WTC11 (cell line): Measurements from ENCODE around the gene TIMM29. TPM values are rescaled to one million over a fixed set of nuclear protein-coding genes. Genes with fewer than 3 reads are reported as not detected.

Experiments used
- CREB1 ChIP-seq: sonication (generic); formaldehyde crosslinking; IDR thresholded peaks from 2 replicates; pipeline ENCODE4 v1.8.0; 2023; ENCODE audit warnings: mild to moderate bottlenecking, missing genetic modification reagents
- ETV6 ChIP-seq: sonication (generic); formaldehyde crosslinking; IDR thresholded peaks from 2 replicates; pipeline ENCODE4 v1.8.1; 2022; ENCODE audit warnings: mild to moderate bottlenecking, missing genetic modification reagents
- GRHL2 ChIP-seq: fragments of 250-450 bp; sonication (Bioruptor Pico); IDR thresholded peaks from 2 replicates; pipeline ENCODE4 v1.8.0; 2022; ENCODE audit warnings: mild to moderate bottlenecking, moderate library complexity; ENCODE audit not compliant: insufficient replicate concordance, severe bottlenecking
- KAT7 ChIP-seq: sonication (generic); formaldehyde crosslinking; IDR thresholded peaks from 2 replicates; pipeline ENCODE4 v1.8.1; 2023; ENCODE audit warnings: missing genetic modification reagents, mild to moderate bottlenecking, borderline replicate concordance
- NFYB ChIP-seq: sonication (generic); formaldehyde crosslinking; conservative IDR thresholded peaks from 2 replicates; pipeline ENCODE4 v1.8.0; 2022; ENCODE audit warnings: low read depth, missing genetic modification reagents
- SP1 ChIP-seq: sonication (generic); formaldehyde crosslinking; conservative IDR thresholded peaks from 2 replicates; pipeline ENCODE4 v1.8.1; 2022; ENCODE audit warnings: missing genetic modification reagents
- TCF7 ChIP-seq: sonication (generic); formaldehyde crosslinking; IDR thresholded peaks from 2 replicates; pipeline ENCODE4 v1.8.0; 2022; ENCODE audit warnings: mild to moderate bottlenecking, low read depth, missing genetic modification reagents, moderate library complexity
- ZNF671 ChIP-seq: fragments of 250-450 bp; sonication (Bioruptor Pico); IDR thresholded peaks from 2 replicates; pipeline ENCODE4 v1.8.0; 2021; ENCODE audit warnings: mild to moderate bottlenecking
- total RNA-seq: library from RNA; stranded (reverse); gene quantifications from 3 replicates; pipeline ENCODE4 v1.2.3, GENCODE V29; 2021
- TF ChIP-seq, protein P1 (sequence below): sonication (generic); formaldehyde crosslinking; IDR thresholded peaks from 2 replicates; pipeline ENCODE4 v1.8.1; 2023; ENCODE audit warnings: mild to moderate bottlenecking, missing genetic modification reagents
- TF ChIP-seq, protein P2 (sequence below): sonication (generic); formaldehyde crosslinking; IDR thresholded peaks from 2 replicates; pipeline ENCODE4 v1.8.1; 2023; ENCODE audit warnings: mild to moderate bottlenecking, moderate library complexity, missing genetic modification reagents
- TF ChIP-seq, protein P3 (sequence below): sonication (generic); formaldehyde crosslinking; IDR thresholded peaks from 2 replicates; pipeline ENCODE4 v1.8.1; 2023; ENCODE audit warnings: mild to moderate bottlenecking, missing genetic modification reagents, moderate library complexity
- TF ChIP-seq, protein P4 (sequence below): fragments of 250-450 bp; sonication (Bioruptor Pico); IDR thresholded peaks from 2 replicates; pipeline ENCODE4 v1.9.0; 2021; ENCODE audit warnings: moderate library complexity, mild to moderate bottlenecking, inconsistent platforms, borderline replicate concordance
- TF ChIP-seq, protein P5 (sequence below): sonication (generic); formaldehyde crosslinking; IDR thresholded peaks from 2 replicates; pipeline ENCODE4 v1.8.1; 2022; ENCODE audit warnings: mild to moderate bottlenecking, moderate library complexity, missing genetic modification reagents
- TF ChIP-seq, protein P6 (sequence below): sonication (generic); formaldehyde crosslinking; conservative IDR thresholded peaks from 2 replicates; pipeline ENCODE4 v1.8.1; 2023; ENCODE audit warnings: mild to moderate bottlenecking, low read depth, missing genetic modification reagents, moderate library complexity
- TF ChIP-seq, protein P7 (sequence below): sonication (generic); formaldehyde crosslinking; IDR thresholded peaks from 2 replicates; pipeline ENCODE4 v1.8.0; 2023; ENCODE audit warnings: mild to moderate bottlenecking, missing genetic modification reagents
- TF ChIP-seq, protein P8 (sequence below): sonication (generic); formaldehyde crosslinking; IDR thresholded peaks from 2 replicates; pipeline ENCODE4 v1.8.0; 2022; ENCODE audit warnings: missing genetic modification reagents
- TF ChIP-seq, protein P9 (sequence below): fragments of 250-450 bp; sonication (Bioruptor Pico); IDR thresholded peaks from 2 replicates; pipeline ENCODE4 v1.8.0; 2021; ENCODE audit warnings: mild to moderate bottlenecking

The TIMM29 gene
- total RNA-seq, 1 experiment from 2014 or later, result 33.8 TPM

DNA sequence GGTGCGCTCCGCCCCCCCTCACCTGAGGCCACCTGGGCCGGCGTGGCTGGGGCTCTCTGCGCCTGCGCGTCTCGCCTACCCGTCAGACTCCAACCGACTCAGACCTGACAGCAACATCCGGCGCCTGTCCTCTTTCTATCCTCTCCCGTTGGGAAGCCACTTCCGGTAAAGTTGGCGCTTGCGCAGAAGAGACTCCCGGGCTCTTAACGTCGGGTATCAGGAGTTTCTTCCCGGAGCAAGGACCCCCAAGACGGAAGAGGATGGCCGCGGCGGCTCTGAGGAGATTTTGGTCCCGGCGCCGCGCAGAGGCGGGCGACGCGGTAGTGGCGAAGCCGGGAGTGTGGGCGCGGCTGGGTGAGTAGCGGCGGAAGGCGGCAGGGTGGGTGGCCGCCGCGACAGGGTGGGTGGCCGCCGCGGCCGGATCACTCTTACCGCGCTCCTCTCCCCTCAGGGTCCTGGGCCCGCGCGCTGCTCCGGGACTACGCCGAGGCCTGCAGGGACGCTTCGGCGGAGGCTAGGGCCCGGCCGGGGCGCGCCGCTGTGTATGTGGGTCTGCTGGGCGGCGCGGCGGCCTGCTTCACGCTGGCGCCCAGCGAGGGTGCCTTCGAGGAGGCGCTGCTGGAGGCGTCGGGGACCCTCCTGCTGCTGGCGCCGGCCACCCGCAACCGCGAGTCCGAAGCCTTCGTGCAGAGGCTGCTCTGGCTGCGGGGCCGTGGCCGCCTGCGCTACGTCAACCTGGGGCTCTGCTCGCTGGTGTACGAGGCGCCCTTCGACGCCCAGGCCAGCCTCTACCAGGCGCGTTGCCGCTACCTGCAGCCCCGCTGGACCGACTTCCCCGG lies at the start of gene TIMM29, which contains the start of gene YIPF2 (continued):
- TF ChIP-seq, protein P1, sequence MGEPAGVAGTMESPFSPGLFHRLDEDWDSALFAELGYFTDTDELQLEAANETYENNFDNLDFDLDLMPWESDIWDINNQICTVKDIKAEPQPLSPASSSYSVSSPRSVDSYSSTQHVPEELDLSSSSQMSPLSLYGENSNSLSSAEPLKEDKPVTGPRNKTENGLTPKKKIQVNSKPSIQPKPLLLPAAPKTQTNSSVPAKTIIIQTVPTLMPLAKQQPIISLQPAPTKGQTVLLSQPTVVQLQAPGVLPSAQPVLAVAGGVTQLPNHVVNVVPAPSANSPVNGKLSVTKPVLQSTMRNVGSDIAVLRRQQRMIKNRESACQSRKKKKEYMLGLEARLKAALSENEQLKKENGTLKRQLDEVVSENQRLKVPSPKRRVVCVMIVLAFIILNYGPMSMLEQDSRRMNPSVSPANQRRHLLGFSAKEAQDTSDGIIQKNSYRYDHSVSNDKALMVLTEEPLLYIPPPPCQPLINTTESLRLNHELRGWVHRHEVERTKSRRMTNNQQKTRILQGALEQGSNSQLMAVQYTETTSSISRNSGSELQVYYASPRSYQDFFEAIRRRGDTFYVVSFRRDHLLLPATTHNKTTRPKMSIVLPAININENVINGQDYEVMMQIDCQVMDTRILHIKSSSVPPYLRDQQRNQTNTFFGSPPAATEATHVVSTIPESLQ, result no peak
- TF ChIP-seq, protein P2, sequence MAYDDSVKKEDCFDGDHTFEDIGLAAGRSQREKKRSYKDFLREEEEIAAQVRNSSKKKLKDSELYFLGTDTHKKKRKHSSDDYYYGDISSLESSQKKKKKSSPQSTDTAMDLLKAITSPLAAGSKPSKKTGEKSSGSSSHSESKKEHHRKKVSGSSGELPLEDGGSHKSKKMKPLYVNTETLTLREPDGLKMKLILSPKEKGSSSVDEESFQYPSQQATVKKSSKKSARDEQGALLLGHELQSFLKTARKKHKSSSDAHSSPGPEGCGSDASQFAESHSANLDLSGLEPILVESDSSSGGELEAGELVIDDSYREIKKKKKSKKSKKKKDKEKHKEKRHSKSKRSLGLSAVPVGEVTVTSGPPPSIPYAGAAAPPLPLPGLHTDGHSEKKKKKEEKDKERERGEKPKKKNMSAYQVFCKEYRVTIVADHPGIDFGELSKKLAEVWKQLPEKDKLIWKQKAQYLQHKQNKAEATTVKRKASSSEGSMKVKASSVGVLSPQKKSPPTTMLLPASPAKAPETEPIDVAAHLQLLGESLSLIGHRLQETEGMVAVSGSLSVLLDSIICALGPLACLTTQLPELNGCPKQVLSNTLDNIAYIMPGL (CRISPR knock-in tag), result peak; percentile 52; the same call in 1 of the 2 replicates
- no peak for TF ChIP-seq ZNF671
- TF ChIP-seq, protein P3, sequence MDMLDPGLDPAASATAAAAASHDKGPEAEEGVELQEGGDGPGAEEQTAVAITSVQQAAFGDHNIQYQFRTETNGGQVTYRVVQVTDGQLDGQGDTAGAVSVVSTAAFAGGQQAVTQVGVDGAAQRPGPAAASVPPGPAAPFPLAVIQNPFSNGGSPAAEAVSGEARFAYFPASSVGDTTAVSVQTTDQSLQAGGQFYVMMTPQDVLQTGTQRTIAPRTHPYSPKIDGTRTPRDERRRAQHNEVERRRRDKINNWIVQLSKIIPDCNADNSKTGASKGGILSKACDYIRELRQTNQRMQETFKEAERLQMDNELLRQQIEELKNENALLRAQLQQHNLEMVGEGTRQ, result no peak; the same call in 1 of the 2 replicates
- peak; percentile 81 for TF ChIP-seq SP1
- peak; percentile 73; the same call in 1 of the 2 replicates for TF ChIP-seq ETV6 (CRISPR knock-in tag)
- TF ChIP-seq, protein P4, sequence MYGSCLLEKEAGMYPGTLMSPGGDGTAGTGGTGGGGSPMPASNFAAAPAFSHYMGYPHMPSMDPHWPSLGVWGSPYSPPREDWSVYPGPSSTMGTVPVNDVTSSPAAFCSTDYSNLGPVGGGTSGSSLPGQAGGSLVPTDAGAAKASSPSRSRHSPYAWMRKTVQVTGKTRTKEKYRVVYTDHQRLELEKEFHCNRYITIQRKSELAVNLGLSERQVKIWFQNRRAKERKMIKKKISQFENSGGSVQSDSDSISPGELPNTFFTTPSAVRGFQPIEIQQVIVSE (CRISPR knock-in tag), result no peak
- TF ChIP-seq, protein P5, sequence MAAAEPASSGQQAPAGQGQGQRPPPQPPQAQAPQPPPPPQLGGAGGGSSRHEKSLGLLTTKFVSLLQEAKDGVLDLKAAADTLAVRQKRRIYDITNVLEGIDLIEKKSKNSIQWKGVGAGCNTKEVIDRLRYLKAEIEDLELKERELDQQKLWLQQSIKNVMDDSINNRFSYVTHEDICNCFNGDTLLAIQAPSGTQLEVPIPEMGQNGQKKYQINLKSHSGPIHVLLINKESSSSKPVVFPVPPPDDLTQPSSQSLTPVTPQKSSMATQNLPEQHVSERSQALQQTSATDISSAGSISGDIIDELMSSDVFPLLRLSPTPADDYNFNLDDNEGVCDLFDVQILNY (CRISPR knock-in tag), result no peak; the same call in none of the 2 replicates
- TF ChIP-seq, protein P6, sequence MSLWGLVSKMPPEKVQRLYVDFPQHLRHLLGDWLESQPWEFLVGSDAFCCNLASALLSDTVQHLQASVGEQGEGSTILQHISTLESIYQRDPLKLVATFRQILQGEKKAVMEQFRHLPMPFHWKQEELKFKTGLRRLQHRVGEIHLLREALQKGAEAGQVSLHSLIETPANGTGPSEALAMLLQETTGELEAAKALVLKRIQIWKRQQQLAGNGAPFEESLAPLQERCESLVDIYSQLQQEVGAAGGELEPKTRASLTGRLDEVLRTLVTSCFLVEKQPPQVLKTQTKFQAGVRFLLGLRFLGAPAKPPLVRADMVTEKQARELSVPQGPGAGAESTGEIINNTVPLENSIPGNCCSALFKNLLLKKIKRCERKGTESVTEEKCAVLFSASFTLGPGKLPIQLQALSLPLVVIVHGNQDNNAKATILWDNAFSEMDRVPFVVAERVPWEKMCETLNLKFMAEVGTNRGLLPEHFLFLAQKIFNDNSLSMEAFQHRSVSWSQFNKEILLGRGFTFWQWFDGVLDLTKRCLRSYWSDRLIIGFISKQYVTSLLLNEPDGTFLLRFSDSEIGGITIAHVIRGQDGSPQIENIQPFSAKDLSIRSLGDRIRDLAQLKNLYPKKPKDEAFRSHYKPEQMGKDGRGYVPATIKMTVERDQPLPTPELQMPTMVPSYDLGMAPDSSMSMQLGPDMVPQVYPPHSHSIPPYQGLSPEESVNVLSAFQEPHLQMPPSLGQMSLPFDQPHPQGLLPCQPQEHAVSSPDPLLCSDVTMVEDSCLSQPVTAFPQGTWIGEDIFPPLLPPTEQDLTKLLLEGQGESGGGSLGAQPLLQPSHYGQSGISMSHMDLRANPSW (CRISPR knock-in tag), result no peak
- TF ChIP-seq, protein P7, sequence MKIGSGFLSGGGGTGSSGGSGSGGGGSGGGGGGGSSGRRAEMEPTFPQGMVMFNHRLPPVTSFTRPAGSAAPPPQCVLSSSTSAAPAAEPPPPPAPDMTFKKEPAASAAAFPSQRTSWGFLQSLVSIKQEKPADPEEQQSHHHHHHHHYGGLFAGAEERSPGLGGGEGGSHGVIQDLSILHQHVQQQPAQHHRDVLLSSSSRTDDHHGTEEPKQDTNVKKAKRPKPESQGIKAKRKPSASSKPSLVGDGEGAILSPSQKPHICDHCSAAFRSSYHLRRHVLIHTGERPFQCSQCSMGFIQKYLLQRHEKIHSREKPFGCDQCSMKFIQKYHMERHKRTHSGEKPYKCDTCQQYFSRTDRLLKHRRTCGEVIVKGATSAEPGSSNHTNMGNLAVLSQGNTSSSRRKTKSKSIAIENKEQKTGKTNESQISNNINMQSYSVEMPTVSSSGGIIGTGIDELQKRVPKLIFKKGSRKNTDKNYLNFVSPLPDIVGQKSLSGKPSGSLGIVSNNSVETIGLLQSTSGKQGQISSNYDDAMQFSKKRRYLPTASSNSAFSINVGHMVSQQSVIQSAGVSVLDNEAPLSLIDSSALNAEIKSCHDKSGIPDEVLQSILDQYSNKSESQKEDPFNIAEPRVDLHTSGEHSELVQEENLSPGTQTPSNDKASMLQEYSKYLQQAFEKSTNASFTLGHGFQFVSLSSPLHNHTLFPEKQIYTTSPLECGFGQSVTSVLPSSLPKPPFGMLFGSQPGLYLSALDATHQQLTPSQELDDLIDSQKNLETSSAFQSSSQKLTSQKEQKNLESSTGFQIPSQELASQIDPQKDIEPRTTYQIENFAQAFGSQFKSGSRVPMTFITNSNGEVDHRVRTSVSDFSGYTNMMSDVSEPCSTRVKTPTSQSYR, result 0 out of 2 replicates have a peak, but pooled peaks have one; percentile 52
- TF ChIP-seq, protein P8, sequence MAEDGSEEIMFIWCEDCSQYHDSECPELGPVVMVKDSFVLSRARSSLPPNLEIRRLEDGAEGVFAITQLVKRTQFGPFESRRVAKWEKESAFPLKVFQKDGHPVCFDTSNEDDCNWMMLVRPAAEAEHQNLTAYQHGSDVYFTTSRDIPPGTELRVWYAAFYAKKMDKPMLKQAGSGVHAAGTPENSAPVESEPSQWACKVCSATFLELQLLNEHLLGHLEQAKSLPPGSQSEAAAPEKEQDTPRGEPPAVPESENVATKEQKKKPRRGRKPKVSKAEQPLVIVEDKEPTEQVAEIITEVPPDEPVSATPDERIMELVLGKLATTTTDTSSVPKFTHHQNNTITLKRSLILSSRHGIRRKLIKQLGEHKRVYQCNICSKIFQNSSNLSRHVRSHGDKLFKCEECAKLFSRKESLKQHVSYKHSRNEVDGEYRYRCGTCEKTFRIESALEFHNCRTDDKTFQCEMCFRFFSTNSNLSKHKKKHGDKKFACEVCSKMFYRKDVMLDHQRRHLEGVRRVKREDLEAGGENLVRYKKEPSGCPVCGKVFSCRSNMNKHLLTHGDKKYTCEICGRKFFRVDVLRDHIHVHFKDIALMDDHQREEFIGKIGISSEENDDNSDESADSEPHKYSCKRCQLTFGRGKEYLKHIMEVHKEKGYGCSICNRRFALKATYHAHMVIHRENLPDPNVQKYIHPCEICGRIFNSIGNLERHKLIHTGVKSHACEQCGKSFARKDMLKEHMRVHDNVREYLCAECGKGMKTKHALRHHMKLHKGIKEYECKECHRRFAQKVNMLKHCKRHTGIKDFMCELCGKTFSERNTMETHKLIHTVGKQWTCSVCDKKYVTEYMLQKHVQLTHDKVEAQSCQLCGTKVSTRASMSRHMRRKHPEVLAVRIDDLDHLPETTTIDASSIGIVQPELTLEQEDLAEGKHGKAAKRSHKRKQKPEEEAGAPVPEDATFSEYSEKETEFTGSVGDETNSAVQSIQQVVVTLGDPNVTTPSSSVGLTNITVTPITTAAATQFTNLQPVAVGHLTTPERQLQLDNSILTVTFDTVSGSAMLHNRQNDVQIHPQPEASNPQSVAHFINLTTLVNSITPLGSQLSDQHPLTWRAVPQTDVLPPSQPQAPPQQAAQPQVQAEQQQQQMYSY (CRISPR knock-in tag), result no peak
- no peak for TF ChIP-seq TCF7 (CRISPR knock-in tag)
- no peak for TF ChIP-seq KAT7 (CRISPR knock-in tag)
- TF ChIP-seq, protein P9, sequence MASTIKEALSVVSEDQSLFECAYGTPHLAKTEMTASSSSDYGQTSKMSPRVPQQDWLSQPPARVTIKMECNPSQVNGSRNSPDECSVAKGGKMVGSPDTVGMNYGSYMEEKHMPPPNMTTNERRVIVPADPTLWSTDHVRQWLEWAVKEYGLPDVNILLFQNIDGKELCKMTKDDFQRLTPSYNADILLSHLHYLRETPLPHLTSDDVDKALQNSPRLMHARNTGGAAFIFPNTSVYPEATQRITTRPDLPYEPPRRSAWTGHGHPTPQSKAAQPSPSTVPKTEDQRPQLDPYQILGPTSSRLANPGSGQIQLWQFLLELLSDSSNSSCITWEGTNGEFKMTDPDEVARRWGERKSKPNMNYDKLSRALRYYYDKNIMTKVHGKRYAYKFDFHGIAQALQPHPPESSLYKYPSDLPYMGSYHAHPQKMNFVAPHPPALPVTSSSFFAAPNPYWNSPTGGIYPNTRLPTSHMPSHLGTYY, result no peak
- no peak for TF ChIP-seq GRHL2
- TF ChIP-seq NFYB (CRISPR knock-in tag), result no peak
- TF ChIP-seq CREB1 (CRISPR knock-in tag), result no peak
- TF ChIP-seq, all 79 proteins: peak for 14
